GM18499 (cell line): ENCODE data around the gene PTPRE.
"Not testable (repeated sequence)": the region's sequence is repeated elsewhere in the genome, so short reads cannot be mapped to it uniquely, and the experiment has no call there.

Experiments
- ATAC-seq: cut with Tn5 transposase; IDR thresholded peaks from one replicate; pipeline ENCODE4 v1.9.1; 2021; ENCODE audit warnings: moderate number of reproducible peaks; ENCODE audit not compliant: insufficient read depth, unreplicated experiment

PTPRE gene

GRCh38 chr10:128081222-128081621 lies 174.3 kb downstream of the PTPRE start:
- ATAC-seq, result no peak

GRCh38 chr10:128081720-128082119 lies 174.8 kb downstream of the PTPRE start:
- ATAC-seq, result no peak

GRCh38 chr10:128083191-128083895 lies 176.4 kb downstream of the PTPRE start:
- no peak for ATAC-seq

- ATAC-seq, result no peak
Measured at GRCh38 chr10:128084364-128084763, 177.5 kb downstream of the PTPRE start.

GRCh38 chr10:128084991-128085390 lies 178.1 kb downstream of the PTPRE start:
- ATAC-seq, result no peak

GRCh38 chr10:128086003-128086863 lies 179.3 kb downstream of the PTPRE start:
- ATAC-seq, result no peak

- ATAC-seq, result no peak
Measured at GRCh38 chr10:128087146-128087883, 180.4 kb downstream of the PTPRE start.

GRCh38 chr10:128087884-128088709 lies 181.2 kb downstream of the PTPRE start:
- no peak for ATAC-seq

GRCh38 chr10:128091636-128092210 lies 184.8 kb downstream of the PTPRE start:
- no peak for ATAC-seq

- ATAC-seq, result no peak
Measured at GRCh38 chr10:128092454-128092853, 185.6 kb downstream of the PTPRE start.

- not testable (repeated sequence) for ATAC-seq
Measured at GRCh38 chr10:128094596-128094995, 187.7 kb downstream of the PTPRE start.

GRCh38 chr10:128095027-128095752 lies 188.3 kb downstream of the PTPRE start:
- no peak for ATAC-seq

- no peak for ATAC-seq
Measured at GRCh38 chr10:128095753-128096469, 189.0 kb downstream of the PTPRE start.

GRCh38 chr10:128096486-128097199 lies 189.7 kb downstream of the PTPRE start:
- no peak for ATAC-seq

- ATAC-seq, result no peak
Measured at GRCh38 chr10:128097783-128098182, 190.9 kb downstream of the PTPRE start.

GRCh38 chr10:128098631-128099030 lies 191.7 kb downstream of the PTPRE start:
- ATAC-seq, result no peak

GRCh38 chr10:128099901-128100300 lies 193.0 kb downstream of the PTPRE start:
- no peak for ATAC-seq

- ATAC-seq, result no peak
Measured at GRCh38 chr10:128101901-128102300, 195.0 kb downstream of the PTPRE start.
